ENCODE measurements around the gene HNF4A.

Gene HNF4A

DNA sequence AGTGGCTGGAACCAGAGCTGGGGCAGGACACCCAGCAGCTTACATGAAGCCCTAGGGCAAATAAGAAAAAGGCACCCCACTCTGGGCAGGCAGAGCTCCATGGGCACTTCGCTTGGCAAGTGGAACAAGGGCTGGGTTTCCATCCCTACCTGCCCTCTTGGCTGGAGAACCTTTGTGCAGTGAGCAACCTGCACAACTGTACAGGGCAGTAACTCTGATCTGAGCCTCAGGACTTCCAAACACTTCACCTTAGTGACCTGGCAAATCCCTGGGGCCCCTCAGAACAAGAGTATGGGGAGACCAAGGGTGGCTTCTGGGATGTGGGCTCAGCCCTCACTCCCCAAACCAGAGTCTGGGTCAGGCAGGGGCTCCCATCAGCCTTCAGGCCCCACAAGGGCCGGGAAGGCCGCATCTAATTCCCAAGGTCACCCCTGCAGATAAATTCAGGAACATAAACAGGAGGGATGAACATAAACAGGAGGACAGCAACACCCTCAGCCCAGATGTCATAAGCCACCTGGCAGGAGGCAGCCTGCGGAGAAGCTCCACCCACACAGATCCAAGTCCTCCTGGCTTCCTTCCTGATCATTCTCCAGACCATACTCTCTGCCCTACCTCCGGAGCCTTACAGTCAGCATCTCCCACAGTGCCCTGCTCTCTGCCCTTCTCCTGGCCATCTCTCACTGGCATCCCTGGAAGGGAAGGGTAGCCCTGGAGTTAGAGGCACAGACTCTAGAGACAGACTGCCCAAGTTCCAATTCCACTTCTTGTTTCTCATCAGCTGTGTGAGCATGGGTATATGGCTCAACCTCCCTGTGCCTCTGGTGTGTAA is 37.5 kb downstream of the HNF4A start:
- DNase-seq, result no peak

DNA sequence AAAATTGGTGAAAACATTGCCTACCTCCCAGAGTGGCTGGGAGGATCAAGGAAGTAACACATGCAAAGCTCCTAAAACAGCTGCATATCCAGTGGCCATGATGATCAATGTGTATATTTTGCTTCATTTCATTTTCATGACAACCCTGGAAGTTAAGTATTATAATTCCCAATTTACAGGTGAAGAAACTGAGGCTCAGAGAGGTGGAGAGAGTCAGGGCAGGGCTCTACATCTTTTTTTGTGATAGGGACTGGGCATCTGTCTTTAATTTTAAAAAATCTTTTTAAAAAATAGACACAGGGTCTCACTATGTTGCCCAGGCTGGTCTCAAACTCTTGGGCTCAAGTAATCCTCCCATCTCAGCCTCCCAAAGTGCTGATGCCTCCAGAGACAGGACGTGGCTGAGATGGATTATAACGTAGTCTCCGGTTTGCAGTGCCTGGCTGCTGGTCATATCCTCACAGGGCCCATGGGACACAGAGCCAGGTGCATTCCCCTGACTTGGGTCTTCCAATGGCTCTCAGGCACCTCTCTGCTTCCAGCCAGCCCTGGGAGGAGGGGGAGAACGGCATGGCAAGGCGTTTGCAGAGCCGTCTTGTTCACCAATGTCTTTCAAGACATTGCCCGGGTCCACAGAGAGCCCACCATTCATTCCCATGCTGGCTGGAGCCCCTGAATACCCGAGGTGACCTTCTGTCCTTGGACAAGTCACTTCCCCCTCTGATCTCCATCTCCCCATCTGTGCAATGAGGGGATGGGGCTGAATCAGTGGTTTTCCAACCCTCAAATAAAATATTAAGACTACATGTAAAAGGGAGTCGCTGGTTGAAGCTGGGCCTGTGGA is 38.3 kb downstream of the HNF4A start:
- DNase-seq, result no peak

DNA sequence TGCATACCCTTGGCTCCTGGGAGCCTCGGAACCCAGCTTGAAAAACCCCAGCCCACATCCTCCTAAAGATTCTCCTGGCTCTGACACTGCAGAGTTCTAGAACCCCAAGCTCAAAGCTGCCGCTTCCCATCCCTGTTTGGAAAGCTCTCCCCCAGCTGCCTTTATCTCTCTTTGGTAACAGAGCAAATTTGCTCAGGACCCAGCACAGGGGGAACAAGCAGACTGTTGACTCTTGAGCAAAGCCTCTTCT is 38.9 kb downstream of the HNF4A start:
- DNase-seq, result no peak

DNA sequence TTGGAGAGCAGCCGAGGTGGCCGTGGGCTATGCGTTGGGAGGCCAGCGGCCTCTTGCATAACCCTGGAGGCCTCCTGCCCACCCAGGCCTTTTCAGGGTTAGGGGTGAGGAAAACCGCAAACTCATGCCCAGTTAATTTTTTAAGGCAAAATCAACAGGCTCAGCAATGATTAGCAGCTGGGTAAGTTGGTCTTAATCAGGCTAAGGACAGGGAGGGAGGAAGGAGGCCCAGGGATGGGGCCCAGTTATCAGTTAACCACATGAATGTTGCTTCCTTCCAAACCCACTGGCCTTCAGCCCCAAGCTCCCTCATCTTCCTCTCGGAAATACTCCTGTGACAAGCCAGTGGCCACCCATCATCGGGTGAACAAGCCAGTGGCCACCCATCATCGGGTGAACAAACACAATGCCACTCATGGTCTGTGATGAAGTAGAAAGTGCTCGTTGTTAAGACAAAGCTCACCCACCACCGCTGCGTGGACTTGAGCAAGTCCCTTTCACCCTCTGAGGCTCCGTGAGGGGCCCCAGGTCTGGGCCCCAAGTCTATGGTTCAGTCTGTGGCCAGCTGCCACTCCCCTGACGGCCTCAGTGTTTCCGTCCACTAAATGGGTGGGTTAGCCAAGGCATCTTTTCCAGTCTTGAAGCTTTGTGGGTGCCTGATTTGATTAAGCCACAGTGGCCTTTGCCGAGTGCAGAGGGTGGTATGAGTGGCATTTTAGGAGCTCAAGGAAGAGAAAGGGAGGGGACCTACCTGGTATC is 39.4 kb downstream of the HNF4A start:
- DNase-seq, result no peak

DNA sequence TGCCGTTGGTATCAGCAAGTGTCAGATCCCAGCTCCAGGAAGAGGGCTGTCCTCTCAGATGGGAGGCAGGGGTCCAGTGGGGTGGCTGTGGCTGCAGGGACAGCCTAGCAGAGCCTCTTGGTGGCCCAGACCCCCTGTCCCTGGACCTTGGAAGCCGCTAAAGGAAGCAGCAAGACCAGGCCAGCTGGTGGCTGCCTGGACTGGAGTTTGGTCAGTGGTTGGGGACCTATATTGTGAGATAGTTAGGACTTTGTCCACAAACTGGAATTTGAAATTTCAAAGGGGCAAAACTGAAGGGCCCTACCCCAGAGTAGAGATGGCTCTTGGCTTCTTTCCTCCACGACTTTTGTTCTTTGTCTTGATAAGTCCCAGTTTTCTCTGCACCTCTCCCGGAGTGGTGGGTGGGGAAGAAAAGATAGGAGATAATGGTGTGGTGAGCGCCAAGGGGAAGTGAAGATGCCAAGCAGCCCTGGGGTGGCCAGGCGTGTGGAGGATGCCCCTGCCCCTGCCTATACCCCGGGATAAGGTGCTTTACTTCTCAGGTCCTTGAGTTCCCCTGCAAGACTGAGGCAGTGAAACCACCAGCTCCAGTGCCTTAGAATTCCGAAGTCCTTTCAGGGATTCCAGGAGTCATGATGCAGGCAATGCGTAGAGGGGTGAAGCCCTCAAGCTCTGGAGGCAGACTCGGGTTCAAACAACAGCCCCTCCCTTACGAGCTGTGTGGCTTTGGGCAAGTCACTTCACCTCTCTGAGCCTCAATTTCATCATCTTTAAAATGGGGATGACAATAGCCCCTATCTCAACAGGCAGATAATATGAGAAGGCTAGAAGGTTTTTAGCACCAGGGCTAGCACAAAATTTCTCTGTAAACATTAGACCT is 40.2 kb downstream of the HNF4A start:
- no peak for DNase-seq

DNA sequence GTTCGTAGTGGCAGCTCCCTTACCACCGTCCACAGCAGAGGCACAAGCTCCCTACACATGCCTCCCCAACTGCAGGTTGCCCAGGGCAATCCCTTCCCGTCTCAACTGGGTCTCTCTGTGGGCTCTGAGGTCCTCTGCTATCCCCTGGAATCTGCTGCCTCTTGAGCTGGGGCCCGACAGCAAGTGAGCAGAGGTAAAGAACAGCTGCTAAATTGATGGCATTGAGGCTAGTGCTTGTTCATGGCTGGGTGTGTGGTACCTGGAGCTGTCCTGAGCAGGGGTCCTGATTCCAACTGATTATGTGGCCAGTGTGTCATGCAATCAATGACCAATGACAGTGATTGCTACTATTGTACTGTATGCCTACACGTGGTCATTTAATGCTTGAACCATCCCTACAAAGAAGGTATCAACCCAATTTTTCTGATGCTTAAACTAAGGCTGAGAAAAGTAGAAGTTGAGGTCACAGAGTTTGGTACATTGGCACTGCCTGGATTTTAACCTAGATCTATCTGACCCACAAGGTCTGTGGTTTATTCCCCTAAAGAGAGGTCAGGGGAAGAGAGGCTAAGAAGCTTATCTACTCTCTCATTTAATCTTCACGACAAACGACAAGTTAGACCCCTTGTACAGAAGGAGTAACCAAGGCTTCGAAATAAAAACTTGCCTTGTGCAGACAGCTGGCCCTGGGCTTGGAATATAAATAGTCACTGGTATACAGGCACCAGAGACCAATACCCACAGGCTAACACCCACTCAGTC is 41.1 kb downstream of the HNF4A start:
- no peak for DNase-seq

DNA sequence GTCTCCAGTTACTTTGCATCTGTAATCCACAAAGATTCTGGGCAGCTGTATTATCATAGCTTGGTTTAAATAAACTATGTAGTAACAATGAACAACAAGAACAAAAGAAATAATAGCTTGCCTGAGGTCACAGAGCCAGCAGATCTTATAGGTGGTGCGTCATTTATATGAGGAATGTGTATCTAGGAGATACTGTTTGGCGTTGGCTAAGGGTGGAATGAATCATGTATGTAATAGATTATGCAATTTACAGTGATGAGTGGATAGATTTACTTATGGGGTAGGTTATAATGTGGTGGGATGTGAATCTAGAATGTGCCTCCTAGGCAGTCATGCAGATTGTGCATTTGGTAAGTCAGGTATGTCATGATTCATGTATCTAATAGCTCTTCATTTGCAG is 42.8 kb downstream of the HNF4A start:
- no peak for DNase-seq

DNA sequence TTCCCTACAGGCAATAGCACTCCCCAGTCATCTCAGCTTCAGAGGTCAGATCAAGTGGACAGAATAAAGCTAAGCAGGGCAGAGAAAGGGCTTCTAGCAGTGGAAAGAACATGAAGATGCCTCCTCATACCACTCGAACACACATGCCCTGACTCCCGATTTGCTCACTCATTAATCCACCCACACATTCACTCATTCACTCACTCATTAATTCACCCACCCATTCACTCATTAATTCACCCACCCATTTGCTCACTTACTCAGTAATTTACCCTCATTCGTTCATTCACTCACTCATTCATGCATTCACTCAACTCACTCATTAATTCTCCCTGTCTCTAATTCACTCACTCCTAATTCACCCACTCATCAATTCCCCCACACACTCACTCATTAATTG is 43.9 kb downstream of the HNF4A start:
- DNase-seq, result no peak

DNA sequence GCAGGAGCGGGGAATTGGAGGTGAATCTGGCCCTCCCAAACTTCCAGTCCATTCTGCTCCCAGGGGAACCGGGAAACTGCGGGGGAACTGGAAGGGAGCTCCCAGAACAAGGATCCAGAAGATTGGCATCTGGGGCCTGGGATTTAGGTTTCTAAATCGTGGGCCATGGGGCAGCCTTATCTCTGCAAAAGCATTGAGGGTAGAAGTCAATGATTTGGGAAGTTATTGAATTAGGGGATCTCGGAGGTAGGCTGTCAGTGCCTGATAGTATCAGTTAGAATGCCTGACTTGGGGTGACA is 45.1 kb downstream of the HNF4A start:
- no peak for DNase-seq

DNA sequence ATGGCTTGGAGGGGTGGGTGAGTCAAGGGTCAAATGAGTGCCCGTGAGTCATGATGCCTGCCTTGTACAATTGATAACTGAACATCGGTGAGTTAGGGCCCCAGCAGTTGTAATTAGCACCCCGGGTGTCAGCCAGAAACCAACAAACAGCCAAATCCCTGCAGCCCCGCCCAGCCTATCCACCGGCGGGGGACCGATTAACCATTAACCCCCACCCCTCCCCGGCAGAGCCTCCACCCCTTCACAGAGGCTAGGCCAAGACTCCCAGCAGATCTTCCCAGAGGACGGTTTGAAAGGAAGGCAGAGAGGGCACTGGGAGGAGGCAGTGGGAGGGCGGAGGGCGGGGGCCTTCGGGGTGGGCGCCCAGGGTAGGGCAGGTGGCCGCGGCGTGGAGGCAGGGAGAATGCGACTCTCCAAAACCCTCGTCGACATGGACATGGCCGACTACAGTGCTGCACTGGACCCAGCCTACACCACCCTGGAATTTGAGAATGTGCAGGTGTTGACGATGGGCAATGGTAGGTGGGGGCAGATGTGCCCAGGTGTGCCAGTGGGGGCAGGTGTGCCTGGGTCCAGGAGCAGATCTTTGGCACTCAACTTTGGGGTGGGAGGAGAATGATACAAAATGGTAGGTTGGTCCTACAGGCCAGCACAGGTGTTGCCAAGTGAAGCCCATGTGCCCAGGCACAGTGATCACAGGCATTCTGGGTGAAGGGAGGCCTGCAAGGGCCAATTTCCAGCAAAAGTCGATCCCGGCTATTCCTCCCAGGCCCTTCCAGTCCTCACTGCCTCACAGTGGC is 45.7 kb downstream of the HNF4A start:
- no peak for DNase-seq

DNA sequence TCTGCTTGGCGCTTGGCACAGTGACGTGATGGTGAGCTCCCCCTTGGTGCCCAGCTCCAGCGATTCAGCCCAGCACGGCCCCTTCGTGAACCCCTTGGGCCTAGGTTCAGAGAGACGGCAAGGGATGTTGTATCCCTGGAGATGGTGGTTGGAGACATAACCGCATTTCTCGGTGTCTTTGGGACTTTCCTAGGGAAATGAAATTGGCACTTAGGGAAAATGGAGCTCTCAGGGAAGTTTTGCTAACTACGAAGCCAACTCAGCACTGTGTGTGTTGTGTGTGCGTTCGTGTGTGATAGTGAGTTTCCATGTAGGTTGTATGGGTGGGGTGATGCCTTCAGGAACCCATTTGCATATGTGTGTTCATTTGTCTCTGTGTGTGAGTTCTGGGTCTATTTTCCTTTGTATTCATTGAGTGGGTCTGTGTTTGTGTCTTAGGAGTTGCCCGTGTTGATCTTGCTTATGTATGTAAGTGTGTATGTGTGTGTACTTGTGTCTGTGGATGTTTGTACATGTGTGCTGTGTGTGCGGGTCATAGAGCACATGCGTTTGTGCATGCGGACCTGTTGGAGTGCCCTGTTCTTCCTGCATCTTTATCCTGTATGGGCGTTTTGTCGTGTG is 46.4 kb downstream of the HNF4A start:
- DNase-seq, result no peak

DNA sequence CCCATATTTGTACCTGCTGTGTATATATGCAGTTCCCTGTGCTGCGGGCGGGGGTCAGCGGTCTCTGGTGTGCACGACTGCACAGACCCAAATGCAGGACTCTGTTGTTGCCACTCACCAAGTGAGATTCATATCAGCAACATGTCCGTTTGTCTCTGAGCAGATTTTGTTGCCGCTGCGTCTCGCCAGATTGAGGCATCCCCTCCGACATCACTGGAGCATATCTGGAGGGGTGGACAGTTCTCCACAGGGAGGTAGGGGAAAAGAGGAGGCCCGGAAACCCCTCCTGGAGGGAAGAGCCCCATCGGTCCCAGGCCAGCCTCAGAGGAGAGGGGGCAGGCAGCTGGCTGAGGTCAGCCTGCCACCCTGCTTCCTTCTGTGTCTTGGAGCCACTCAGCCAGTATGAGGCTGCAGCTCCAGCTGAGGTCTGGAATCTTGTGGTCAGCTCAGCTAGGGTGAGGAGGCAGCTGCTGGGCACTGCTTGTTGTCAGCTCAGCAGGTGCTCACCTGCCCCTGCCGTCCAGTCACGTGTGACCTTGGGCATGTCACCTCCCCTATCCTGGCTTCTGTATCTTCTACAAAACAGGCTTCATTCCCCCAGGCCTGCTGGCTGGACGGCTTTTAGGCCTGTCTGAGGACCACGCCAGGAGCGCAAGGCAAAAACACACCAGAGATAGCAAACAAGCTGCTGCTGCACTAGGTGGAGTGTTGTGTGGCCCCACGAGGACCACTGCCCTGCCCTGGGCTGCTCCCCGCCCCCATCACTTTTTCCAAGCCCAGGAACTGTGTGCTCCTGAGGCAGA is 47.1 kb downstream of the HNF4A start:
- no peak for DNase-seq

DNA sequence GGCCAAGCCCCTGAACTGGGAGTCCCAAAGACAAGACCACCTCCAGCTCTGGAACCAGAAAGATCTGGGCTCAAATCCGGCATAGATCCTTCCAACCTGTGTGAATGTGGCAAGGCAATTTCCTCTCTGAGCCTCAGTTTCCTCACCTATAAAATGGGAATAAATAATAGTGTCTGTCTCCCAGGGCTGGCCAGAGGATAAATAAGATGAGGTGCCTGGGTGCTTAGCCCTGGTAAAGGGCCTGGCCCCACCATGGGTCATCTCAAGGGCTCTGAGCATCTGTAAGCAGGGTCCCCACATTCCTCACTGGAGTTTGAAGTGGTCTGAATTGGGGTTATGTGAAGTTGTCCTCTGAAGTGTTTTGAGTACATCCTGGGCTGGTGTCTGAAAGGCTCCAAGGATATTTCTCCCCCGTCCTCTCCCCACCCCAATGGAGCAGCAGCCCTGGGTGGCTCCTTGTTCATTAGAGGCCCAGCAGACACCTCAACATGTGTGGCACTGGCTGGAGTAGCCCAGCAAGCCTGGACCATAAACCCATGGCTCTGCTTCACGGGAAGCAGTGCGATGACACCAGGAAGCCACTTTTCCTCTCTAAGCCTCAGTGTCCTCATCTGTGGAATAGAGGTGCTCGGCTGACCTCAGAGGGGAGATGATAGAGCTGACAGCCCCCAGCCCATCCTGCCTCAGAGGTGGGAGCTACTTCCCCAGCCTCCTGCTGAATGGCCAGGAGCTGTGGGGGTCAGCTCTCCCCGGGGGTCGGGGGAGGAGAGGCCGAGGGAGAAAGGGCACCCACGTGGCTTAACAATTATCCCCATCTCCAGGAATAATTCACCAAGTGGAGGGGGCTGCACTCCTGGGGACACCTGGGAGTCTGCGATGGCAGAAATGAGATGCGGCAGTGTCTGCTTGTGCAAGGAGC is 48.0 kb downstream of the HNF4A start:
- no peak for DNase-seq

DNA sequence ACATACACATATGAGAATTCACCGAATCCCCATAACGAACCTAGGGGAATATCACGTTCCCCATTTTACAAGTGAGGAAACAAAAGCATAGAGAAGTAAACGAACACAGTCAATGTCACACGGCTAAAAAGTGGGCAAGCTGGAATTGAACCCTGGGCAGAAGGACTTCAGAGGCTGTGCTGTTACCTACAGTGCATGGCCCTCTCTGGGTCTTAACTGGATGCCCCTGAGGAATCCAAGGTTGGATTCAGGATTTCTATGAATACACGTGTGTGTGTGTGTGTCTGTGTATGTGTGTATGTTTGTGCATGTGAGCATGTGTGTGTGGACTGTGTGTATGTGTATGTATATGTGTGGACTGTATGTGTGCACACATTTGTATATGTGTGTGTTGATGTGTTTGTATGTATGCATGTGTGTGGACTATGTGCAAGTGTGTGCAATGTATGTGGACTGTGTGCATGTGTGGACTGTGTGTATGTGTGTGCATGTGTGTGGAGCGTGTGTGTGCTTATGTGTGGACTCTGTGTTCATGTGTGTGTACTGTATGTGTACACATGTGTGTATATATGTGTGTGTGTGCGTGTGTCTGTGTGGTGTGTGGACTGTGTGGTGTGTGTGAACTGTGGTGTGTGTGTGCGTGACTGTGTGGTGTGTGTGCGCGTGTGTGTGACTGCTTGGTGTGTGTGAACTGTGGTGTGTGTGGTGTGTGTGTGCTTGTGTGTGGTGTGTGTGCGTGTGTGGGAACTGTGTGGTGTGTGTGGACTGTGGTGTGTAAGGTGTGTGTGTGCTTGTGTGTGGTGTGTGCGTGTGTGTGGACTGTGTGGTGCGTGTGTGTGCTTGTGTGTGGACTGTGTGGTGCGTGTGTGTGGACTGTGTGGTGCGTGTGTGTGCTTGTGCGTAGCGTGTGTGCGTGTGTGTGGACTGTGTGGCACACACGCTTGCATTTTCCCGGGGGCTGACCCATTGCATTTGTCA is 49.0 kb downstream of the HNF4A start:
- DNase-seq, result no peak

DNA sequence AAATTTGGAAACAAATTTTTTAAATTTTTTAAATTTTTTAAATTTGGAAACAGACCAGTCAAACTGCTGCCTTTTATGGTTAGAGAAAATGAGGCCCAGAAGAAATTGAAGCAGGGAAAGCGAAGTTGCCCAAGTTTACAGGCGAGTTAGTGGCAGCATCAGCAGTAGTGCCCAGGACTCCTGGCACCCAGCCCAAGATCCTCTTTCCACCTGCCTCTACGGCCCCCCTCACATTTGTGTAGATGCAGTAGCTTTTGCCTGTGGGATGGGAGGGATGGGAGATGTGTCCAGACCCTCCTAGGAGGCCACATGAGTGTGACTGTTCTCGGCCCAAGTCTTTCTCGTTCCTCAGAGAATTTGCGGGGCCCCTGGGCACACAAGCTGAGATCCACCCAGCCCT is 49.8 kb downstream of the HNF4A start:
- DNase-seq, result no peak

DNA sequence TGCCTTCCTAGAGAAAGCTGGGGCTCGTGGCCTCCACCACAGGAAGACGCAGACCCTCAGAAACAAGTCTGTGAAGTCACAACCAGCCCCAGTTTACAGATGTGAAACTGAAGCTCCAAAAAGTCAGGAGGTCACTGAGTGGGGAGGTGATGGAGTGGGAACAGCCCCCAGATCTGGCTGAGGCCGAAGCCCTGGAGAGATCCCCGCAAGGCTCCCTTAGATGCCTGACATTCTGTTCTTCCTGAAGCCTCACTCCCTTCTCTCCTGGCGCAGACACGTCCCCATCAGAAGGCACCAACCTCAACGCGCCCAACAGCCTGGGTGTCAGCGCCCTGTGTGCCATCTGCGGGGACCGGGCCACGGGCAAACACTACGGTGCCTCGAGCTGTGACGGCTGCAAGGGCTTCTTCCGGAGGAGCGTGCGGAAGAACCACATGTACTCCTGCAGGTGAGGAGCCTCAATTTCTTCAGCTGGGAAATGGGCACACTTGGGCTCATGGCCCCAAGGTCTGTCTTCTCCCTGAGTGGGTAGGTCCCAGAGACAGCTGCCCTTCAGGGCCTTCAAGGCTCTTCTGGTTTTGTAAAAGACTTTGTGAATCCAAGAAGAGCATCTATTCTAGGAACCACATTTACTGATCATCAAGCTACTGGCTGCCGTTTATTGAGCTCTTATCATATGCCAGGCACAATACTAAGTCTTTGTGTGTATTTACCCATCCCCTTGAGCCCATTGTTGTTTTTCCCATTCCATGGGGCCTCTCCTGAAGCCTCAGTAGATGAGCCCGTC is 50.5 kb downstream of the HNF4A start:
- DNase-seq, result no peak

Measured in T-helper 1 cell (primary cell).